Right lobe of liver (tissue), 6 donors: ENCODE results near the gene MYO3B. TPM values are rescaled to one million over a fixed set of nuclear protein-coding genes. Genes with fewer than 3 reads are reported as not detected.

ENCODE experiments used
- ATAC-seq, 4 donors: fragments of 200-7000 bp; cut with Tn5 transposase; one replicate each; pipeline ENCODE4 v1.9.1; 2020; ENCODE audit warnings: mild to moderate bottlenecking in 4 of 4, moderate library complexity in 4 of 4
- DNase-seq, 3 donors: peaks; one replicate each; pipeline ENCODE4 v3.0.0-alpha.2; 2020
- H3K27ac ChIP-seq, 3 donors: fragments of 200-600 bp; one replicate each; pipeline ENCODE4 v1.8.0; 2022
- H3K27me3 ChIP-seq, 2 donors: fragments of 200-600 bp; one replicate each; pipeline ENCODE4 v1.8.0; 2022
- H3K36me3 ChIP-seq, 4 donors: fragments of 200-600 bp; sonication (generic) in 1 of 4; one replicate each; pipeline versions ENCODE4 v1.5.1 to v1.8.0; 2017 to 2022; ENCODE audit warnings: control low read depth in 1 of 4
- H3K4me1 ChIP-seq, 4 donors: fragments of 200-600 bp; sonication (generic) in 1 of 4; one replicate each; pipeline versions ENCODE4 v1.5.1 to v1.8.0; 2017 to 2022; ENCODE audit warnings: control low read depth in 1 of 4
- H3K4me3 ChIP-seq, 3 donors: fragments of 200-600 bp; one replicate each; pipeline ENCODE4 v1.8.0; 2022
- H3K9me3 ChIP-seq, 4 donors: fragments of 200-600 bp; sonication (generic) in 1 of 4; one replicate each; pipeline versions ENCODE4 v1.5.1 to v1.8.0; 2017 to 2022; ENCODE audit warnings: control low read depth in 1 of 4
- CTCF ChIP-seq, 4 donors: fragments of 200-600 bp in 3 of 4; fragments of 450-650 bp in 1 of 4; IDR thresholded peaks; one replicate each; pipeline versions ENCODE4 v1.5.1 to v1.8.0; 2016 to 2022; ENCODE audit warnings: antibody characterized with exemption in 4 of 4, mild to moderate bottlenecking in 2 of 4
- POLR2A ChIP-seq: fragments of 450-650 bp; IDR thresholded peaks from one replicate; pipeline ENCODE4 v1.6.1; 2017; ENCODE audit warnings: antibody characterized with exemption, mild to moderate bottlenecking
- WGBS: methylation state at CpG from one replicate; pipeline ENCODE4 v1.1.6; 2018; ENCODE audit warnings: low coverage, low lambda C conversion rate; ENCODE audit not compliant: insufficient coverage; ENCODE audit errors: missing lambda C conversion rate; 5-methylcytosine and 5-hydroxymethylcytosine counted together
- intact Hi-C, 2 donors: fragments of 100-400 bp; cut with DNase I; formaldehyde crosslinking; loops; one replicate each; pipeline versions ENCODE4 v1.11.2 to v1.14.1; 2022
- total RNA-seq, 6 experiments: library from RNA; depleted of rRNA in 2 of 6; stranded (reverse); fragments of >200 nt in 2 of 6; fragmentation: NEBNext Ultra II Directional in 3 of 6; extraction: Animal tissue kit (Norgen Biotek cat#: 25700) in 3 of 6; gene quantifications; one replicate each; pipeline versions ENCODE4 v1.1.0 to v1.2.4, GENCODE V29; 2016 to 2023
- donor health status: DM: no; HTN: yes; CAD: no.
- donor health status: DM: no; HTN: no; CAD: no.
- donor health status: DM: no; HTN: no; CAD: no.
- donor health status: DM: no; HTN: yes; CAD: no.
- donor health status: DM: no; HTN: yes; CAD: no.

Gene MYO3B
- total RNA-seq, 6 experiments from 2014 or later, result 0.18 to 0.25 TPM; not detected in 4

GRCh38 chr2:170651624-170652325 lies 473.8 kb downstream of the MYO3B start:
- WGBS, result 46% methylated on average over 9 of the region's 9 CpGs
- ATAC-seq, result no peak
- no peak for DNase-seq

GRCh38 chr2:170652637-170653417 lies 474.9 kb downstream of the MYO3B start:
- H3K27me3 ChIP-seq, result no peaks in the 10 kb centered on the region
- intact Hi-C loops, result no loop called here
- H3K27ac ChIP-seq, result no peak overlapping the region
- TF ChIP-seq CTCF (IDR thresholded peaks at IDR 0.05) (no peak), POLR2A (no peak)
- no peaks in the 10 kb centered on the region for H3K36me3 ChIP-seq
- no peaks in the 10 kb centered on the region for H3K9me3 ChIP-seq
- no peaks in the 10 kb centered on the region for H3K4me1 ChIP-seq
- WGBS, result 59% methylated on average over 5 of the region's 5 CpGs
- ATAC-seq, result no peak
- no peak for DNase-seq
- H3K4me3 ChIP-seq, result no peak overlapping the region

More at GRCh38 chr2:170651624-170652325, 473.8 kb downstream of the MYO3B start:
- Histone ChIP-seq H3K4me1 (no peaks in the 10 kb centered on the region), H3K27ac (no peak overlapping the region), H3K27me3 (no peaks in the 10 kb centered on the region), H3K4me3 (no peak overlapping the region), H3K9me3 (no peaks in the 10 kb centered on the region), H3K36me3 (no peaks in the 10 kb centered on the region)
- TF ChIP-seq CTCF (IDR thresholded peaks at IDR 0.05), result no peak
- TF ChIP-seq POLR2A, result no peak
- intact Hi-C loops, result no loop called here

- Histone ChIP-seq H3K27me3 (no peaks in the 10 kb centered on the region), H3K4me3 (no peak overlapping the region), H3K4me1 (no peaks in the 10 kb centered on the region), H3K36me3 (no peaks in the 10 kb centered on the region), H3K9me3 (no peaks in the 10 kb centered on the region), H3K27ac (no peak overlapping the region)
- TF ChIP-seq CTCF (IDR thresholded peaks at IDR 0.05), result no peak
- 42% methylated on average over 2 of the region's 3 CpGs for WGBS
- ATAC-seq (no peak), DNase-seq (no peak)
- intact Hi-C loops, result no loop called here
These were observed 478.7 kb downstream of the MYO3B start for GRCh38 chr2:170656669-170657068.

DNA sequence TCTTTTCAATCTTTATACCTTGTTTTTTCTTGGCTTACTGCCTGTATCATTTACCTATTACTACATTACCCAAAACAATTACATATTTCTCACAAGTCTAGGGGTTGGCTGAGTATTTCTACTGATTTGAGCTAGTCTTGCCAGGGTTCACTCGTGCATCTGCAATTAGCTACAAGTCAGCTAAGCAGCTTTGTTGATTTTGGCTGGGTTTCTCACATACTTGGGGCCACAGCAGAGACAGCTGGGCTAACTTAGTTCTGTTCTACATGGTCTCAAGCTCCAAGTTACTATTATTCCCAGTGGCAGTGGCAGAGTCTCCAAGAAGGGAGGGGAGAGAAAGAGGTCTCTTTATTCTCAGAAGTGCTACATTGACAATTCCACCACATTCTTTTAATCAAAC lies 482.5 kb downstream of the MYO3B start:
- no peak for TF ChIP-seq POLR2A
- TF ChIP-seq CTCF (IDR thresholded peaks at IDR 0.05), result no peak
- Histone ChIP-seq H3K27me3 (no peaks in the 10 kb centered on the region), H3K9me3 (no peaks in the 10 kb centered on the region), H3K4me1 (no peaks in the 10 kb centered on the region), H3K4me3 (no peak overlapping the region), H3K27ac (no peak overlapping the region), H3K36me3 (no peaks in the 10 kb centered on the region)
- ATAC-seq, result peak in 2 of 4 donors; percentile 41 to 49
- no peak for DNase-seq
- 0% methylated on average over 1 of the region's 1 CpG for WGBS
- intact Hi-C loops, result no loop called here
